ENCODE results near the gene PTPN14.

- TF ChIP-seq CTCF (IDR thresholded peaks at IDR 0.05): no peak
- no peak for TF ChIP-seq POLR2A (IDR thresholded peaks at IDR 0.05)
These were observed 148.8 kb downstream of the PTPN14 start for GRCh38 chr1:214402613-214403083.
